K562 (cell line): Measurements from ENCODE around the gene GARRE1. TPM values are rescaled to one million over a fixed set of nuclear protein-coding genes. Genes with fewer than 3 reads are reported as not detected.

Source experiments
- ATAC-seq: fragments of 200-7000 bp; cut with Tn5 transposase; 3 replicates; pipeline ENCODE4 v1.9.1; 2020; ENCODE audit warnings: moderate library complexity
- BruUV-seq: library from RNA; stranded (reverse); fragments of 400-500 nt; replicated peaks from 2 replicates; lab custom pipeline; 2021; lab: Mats Ljungman, UMichigan
- CTCF ChIA-PET: fragments of 300-600 bp; formaldehyde crosslinking; extraction: SDS; loops from one replicate; lab custom pipeline; 2021; ENCODE audit warnings: low intra/inter-chr PET ratio; lab: Yijun Ruan, JAX
- POLR2A ChIA-PET: fragments of 300-600, 350-650 bp; sonication (Branson Sonifier 250); formaldehyde crosslinking; extraction: SDS; loops from one replicate; lab custom pipeline; 2021; ENCODE audit warnings: antibody characterized with exemption, inconsistent platforms; lab: Yijun Ruan, JAX
- DNase-seq, 4 experiments: peaks; one replicate each; pipeline versions ENCODE4 v3.0.0 to v3.0.0-alpha.2; 2011 to 2018; ENCODE audit warnings: low spot score in 3 of 4, mixed read lengths in 3 of 4; ENCODE audit errors: extremely low read depth in 1 of 4
- FAIRE-seq: peaks from 2 replicates; lab custom pipeline; 2011; peaks lifted over from hg19 to GRCh38; lab: Jason Lieb, UNC
- H2AFZ ChIP-seq: 2 replicates; pipeline ENCODE4 v1.6.0; 2011; ENCODE audit warnings: low read depth, low read length, control low read depth, inconsistent platforms
- H3K27ac ChIP-seq: fragments of 200-600 bp; 3 replicates; pipeline ENCODE4 v1.8.0; 2011; ENCODE audit warnings: low read depth, mild to moderate bottlenecking, control low read depth, inconsistent platforms, low read length, moderate library complexity, mixed read lengths; ENCODE audit errors: extremely low read depth
- H3K27me3 ChIP-seq, 2 experiments: fragments of 300-600 bp in 1 of 2; 2 replicates in 1 of 2; 3 replicates in 1 of 2; pipeline versions ENCODE4 v1.6.0 to v1.8.0; 2011; ENCODE audit warnings: inconsistent platforms in 2 of 2, low read length in 2 of 2, mild to moderate bottlenecking in 1 of 2, mixed read lengths in 1 of 2, moderate library complexity in 1 of 2; ENCODE audit not compliant: control insufficient read depth in 2 of 2, insufficient read depth in 2 of 2
- H3K36me3 ChIP-seq: fragments of 300-600 bp; 3 replicates; pipeline ENCODE4 v1.8.0; 2011; ENCODE audit warnings: mild to moderate bottlenecking, low read length, inconsistent platforms; ENCODE audit not compliant: control insufficient read depth, insufficient read depth
- H3K4me1 ChIP-seq, 2 experiments: fragments of 200-600 bp in 1 of 2; replicated peaks in 1 of 2; 2 replicates in 1 of 2; 3 replicates in 1 of 2; pipeline versions ENCODE4 v1.5.1 to v1.8.0; 2011; ENCODE audit warnings: inconsistent platforms in 2 of 2, low read length in 2 of 2, mild to moderate bottlenecking in 1 of 2, mixed read lengths in 1 of 2, moderate library complexity in 1 of 2; ENCODE audit not compliant: control insufficient read depth in 2 of 2, insufficient read depth in 2 of 2
- H3K4me2 ChIP-seq: 2 replicates; pipeline ENCODE4 v1.6.1; 2011; ENCODE audit warnings: low read length, control low read depth, inconsistent platforms, mixed read lengths; ENCODE audit not compliant: insufficient read depth
- H3K4me3 ChIP-seq: fragments of 200-600 bp; sonication (generic), shearing (Covaris generic); 2 replicates; pipeline ENCODE4 v1.5.1; 2016; ENCODE audit warnings: control low read depth, inconsistent platforms
- H3K79me2 ChIP-seq: fragments of 200-600 bp; 3 replicates; pipeline ENCODE4 v1.8.0; 2011; ENCODE audit warnings: low read length, inconsistent platforms; ENCODE audit not compliant: control insufficient read depth, insufficient read depth
- H3K9ac ChIP-seq, 2 experiments: 2 replicates each; pipeline versions ENCODE4 v1.6.0 to v1.6.1; 2011; ENCODE audit warnings: low read depth in 2 of 2, low read length in 2 of 2, control low read depth in 1 of 2, inconsistent platforms in 1 of 2, mild to moderate bottlenecking in 1 of 2, mixed read lengths in 1 of 2; ENCODE audit not compliant: insufficient read depth in 1 of 2
- H3K9me1 ChIP-seq: one replicate; pipeline ENCODE4 v1.6.0; 2011; ENCODE audit warnings: inconsistent platforms, mild to moderate bottlenecking, low read length, moderate library complexity; ENCODE audit not compliant: control insufficient read depth, insufficient read depth
- H3K9me3 ChIP-seq: replicated peaks from 2 replicates; pipeline ENCODE4 v1.5.1; 2011; ENCODE audit warnings: low read depth, low read length, inconsistent platforms; ENCODE audit not compliant: control insufficient read depth, insufficient read depth
- H4K20me1 ChIP-seq: replicated peaks from 2 replicates; pipeline ENCODE4 v1.6.1; 2011; ENCODE audit warnings: low read length, inconsistent platforms, mixed read lengths; ENCODE audit not compliant: control insufficient read depth, insufficient read depth
- FOSL1 ChIP-seq: fragments of 200-800 bp; sonication (Bioruptor generic); conservative IDR thresholded peaks from 2 replicates; pipeline ENCODE4 v1.6.1; 2016; ENCODE audit warnings: missing genetic modification characterization, missing compliant biosample characterization
- FOXK1 ChIP-seq: sonication (generic); formaldehyde crosslinking; IDR thresholded peaks from 2 replicates; pipeline ENCODE4 v1.8.0; 2022; ENCODE audit warnings: missing genetic modification reagents, mild to moderate bottlenecking, borderline replicate concordance
- KLF13 ChIP-seq: fragments of 450-650 bp; IDR thresholded peaks from 2 replicates; pipeline ENCODE4 v1.6.1; 2016; ENCODE audit warnings: missing genetic modification characterization, low read depth, mild to moderate bottlenecking, missing compliant biosample characterization, moderate library complexity, borderline replicate concordance
- MAFF ChIP-seq: IDR thresholded peaks from 2 replicates; pipeline ENCODE4 v1.6.1; 2012; ENCODE audit warnings: low read length, improper control_type of control experiment
- ZBTB1 ChIP-seq: sonication (generic); formaldehyde crosslinking; IDR thresholded peaks from 2 replicates; pipeline ENCODE4 v1.8.1; 2023; ENCODE audit warnings: missing genetic modification reagents, low read depth, mild to moderate bottlenecking, borderline replicate concordance
- ZC3H4 ChIP-seq: sonication (generic); formaldehyde crosslinking; IDR thresholded peaks from 2 replicates; pipeline ENCODE4 v1.9.0; 2021; ENCODE audit warnings: missing genetic modification reagents, borderline replicate concordance
- ZNF699 ChIP-seq: fragments of 250-450 bp; sonication (Bioruptor Pico); IDR thresholded peaks from 2 replicates; pipeline ENCODE4 v1.8.0; 2021; ENCODE audit warnings: mild to moderate bottlenecking, moderate library complexity; ENCODE audit not compliant: insufficient replicate concordance
- whole genome bisulfite sequencing: fragments of 100-300 bp; shearing (Covaris generic); methylation state at CpG from one replicate; pipeline ENCODE4 v1.1.6; 2016; ENCODE audit warnings: low coverage, mixed read lengths; ENCODE audit not compliant: insufficient coverage; ENCODE audit errors: missing lambda C conversion rate; 5-methylcytosine and 5-hydroxymethylcytosine counted together
- in situ Hi-C: fragments of 300-500 bp; cut with MboI; formaldehyde crosslinking; loops from 4 replicates; pipeline ENCODE4 v1.15.0; 2018; ENCODE audit warnings: inconsistent platforms, mixed read lengths
- intact Hi-C: fragments of 100-400 bp; cut with micrococcal nuclease; formaldehyde crosslinking; loops from 2 replicates; pipeline ENCODE4 v1.14.2; 2022
- polyA plus RNA-seq, 8 experiments: library from polyadenylated mRNA; depleted of rRNA in 4 of 8; stranded (reverse) in 5 of 8; unstranded in 3 of 8; fragments of >200 nt; fragmentation: Nextera tagmentation in 2 of 8; fragmentation: Illumina TruSeq in 1 of 8; extraction: Ambion mirVana in 2 of 8; extraction: Trizol in 1 of 8; gene quantifications; 2 replicates each; pipeline versions ENCODE4 v1.2.1 to v1.2.3, GENCODE V29; 2011 to 2014; ENCODE audit warnings: inconsistent platforms in 1 of 8, missing spikeins in 1 of 8
- total RNA-seq, 7 experiments: library from RNA; depleted of rRNA in 6 of 7; stranded (reverse); fragments of >200 nt in 6 of 7; fragmentation: Illumina TruSeq in 2 of 7; extraction: Trizol in 2 of 7; gene quantifications; 2 replicates each; pipeline versions ENCODE4 v1.2.1 to v1.2.3, GENCODE V29; 2011 to 2021; ENCODE audit warnings: low replicate concordance in 1 of 7
- TF ChIP-seq, protein P1 (sequence below): fragments of 150-350 bp; IDR thresholded peaks from 2 replicates; pipeline ENCODE4 v1.6.1; 2014; ENCODE audit warnings: low read depth, mild to moderate bottlenecking, low read length, borderline replicate concordance
- TF ChIP-seq, protein P2 (sequence below): sonication (generic); formaldehyde crosslinking; IDR thresholded peaks from 2 replicates; pipeline ENCODE4 v1.8.1; 2023; ENCODE audit warnings: missing genetic modification reagents, mild to moderate bottlenecking, borderline replicate concordance

The GARRE1 gene
- total and polyA plus RNA-seq, 9 of the 15 experiments (the other 6 are each of a cell fraction or from before 2014, with no cell fraction given): 1.6 to 12.8 (median 7.5) TPM

DNA sequence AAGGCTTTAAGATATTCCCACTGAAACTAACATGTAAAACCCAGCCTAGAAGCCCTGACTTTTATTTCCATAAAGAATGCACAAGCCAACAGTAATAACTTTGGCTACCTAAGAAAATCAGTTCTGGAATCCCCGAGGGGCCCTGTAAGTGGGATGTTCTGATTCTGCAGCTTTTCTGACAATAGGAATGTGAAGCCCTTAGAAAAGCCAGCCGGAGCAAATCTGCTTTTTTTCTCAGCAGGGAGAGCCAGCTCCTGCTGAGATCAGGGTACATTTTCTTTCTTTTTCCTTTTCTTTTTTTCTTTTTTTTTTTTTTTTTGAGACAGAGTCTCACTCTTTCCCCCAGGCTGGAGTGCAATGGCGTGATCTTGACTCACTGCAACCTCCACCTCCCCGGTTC, 8.0 kb upstream of the GARRE1 start:
- CTCF ChIA-PET: no interaction called here
- DNase-seq (no peak), FAIRE-seq (no peak), ATAC-seq (no peak)
- H3K9me3 ChIP-seq: no peaks in the 10 kb centered on the region
- H3K4me1 ChIP-seq: peaks cover 5 to 12% of the 10 kb centered on the region in 2 experiments; a peak in 3 of 5 replicates
- no TSS peak for BruUV-seq
- intact Hi-C loops (no loop called here), in situ Hi-C loops (no loop called here)
- 24% methylated on average over 4 of the region's 4 CpGs for WGBS
- no peak overlapping the region for H3K9ac ChIP-seq
- no peaks in the 10 kb centered on the region; the same call in 1 of the 2 replicates for H4K20me1 ChIP-seq
- H3K27me3 ChIP-seq: no peaks in the 10 kb centered on the region
- H3K36me3 ChIP-seq: no peaks in the 10 kb centered on the region
- H3K27ac ChIP-seq: no peak overlapping the region
- no peaks in the 10 kb centered on the region for H3K79me2 ChIP-seq
- POLR2A ChIA-PET: no interaction called here
- H3K9me1 ChIP-seq: no peaks in the 10 kb centered on the region
- no peak overlapping the region for H2AFZ ChIP-seq
- H3K4me2 ChIP-seq: no peak overlapping the region
- no peak overlapping the region for H3K4me3 ChIP-seq
- no peak for TF ChIP-seq ZBTB1 (CRISPR knock-in tag)
- TF ChIP-seq ZC3H4 (CRISPR knock-in tag): no peak
- no peak for TF ChIP-seq FOSL1 (tag)
- no peak for TF ChIP-seq KLF13 (tag)
- TF ChIP-seq FOXK1: no peak
- TF ChIP-seq, protein P1, sequence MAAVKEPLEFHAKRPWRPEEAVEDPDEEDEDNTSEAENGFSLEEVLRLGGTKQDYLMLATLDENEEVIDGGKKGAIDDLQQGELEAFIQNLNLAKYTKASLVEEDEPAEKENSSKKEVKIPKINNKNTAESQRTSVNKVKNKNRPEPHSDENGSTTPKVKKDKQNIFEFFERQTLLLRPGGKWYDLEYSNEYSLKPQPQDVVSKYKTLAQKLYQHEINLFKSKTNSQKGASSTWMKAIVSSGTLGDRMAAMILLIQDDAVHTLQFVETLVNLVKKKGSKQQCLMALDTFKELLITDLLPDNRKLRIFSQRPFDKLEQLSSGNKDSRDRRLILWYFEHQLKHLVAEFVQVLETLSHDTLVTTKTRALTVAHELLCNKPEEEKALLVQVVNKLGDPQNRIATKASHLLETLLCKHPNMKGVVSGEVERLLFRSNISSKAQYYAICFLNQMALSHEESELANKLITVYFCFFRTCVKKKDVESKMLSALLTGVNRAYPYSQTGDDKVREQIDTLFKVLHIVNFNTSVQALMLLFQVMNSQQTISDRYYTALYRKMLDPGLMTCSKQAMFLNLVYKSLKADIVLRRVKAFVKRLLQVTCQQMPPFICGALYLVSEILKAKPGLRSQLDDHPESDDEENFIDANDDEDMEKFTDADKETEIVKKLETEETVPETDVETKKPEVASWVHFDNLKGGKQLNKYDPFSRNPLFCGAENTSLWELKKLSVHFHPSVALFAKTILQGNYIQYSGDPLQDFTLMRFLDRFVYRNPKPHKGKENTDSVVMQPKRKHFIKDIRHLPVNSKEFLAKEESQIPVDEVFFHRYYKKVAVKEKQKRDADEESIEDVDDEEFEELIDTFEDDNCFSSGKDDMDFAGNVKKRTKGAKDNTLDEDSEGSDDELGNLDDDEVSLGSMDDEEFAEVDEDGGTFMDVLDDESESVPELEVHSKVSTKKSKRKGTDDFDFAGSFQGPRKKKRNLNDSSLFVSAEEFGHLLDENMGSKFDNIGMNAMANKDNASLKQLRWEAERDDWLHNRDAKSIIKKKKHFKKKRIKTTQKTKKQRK: no peak
- TF ChIP-seq ZNF699: no peak
- TF ChIP-seq, protein P2, sequence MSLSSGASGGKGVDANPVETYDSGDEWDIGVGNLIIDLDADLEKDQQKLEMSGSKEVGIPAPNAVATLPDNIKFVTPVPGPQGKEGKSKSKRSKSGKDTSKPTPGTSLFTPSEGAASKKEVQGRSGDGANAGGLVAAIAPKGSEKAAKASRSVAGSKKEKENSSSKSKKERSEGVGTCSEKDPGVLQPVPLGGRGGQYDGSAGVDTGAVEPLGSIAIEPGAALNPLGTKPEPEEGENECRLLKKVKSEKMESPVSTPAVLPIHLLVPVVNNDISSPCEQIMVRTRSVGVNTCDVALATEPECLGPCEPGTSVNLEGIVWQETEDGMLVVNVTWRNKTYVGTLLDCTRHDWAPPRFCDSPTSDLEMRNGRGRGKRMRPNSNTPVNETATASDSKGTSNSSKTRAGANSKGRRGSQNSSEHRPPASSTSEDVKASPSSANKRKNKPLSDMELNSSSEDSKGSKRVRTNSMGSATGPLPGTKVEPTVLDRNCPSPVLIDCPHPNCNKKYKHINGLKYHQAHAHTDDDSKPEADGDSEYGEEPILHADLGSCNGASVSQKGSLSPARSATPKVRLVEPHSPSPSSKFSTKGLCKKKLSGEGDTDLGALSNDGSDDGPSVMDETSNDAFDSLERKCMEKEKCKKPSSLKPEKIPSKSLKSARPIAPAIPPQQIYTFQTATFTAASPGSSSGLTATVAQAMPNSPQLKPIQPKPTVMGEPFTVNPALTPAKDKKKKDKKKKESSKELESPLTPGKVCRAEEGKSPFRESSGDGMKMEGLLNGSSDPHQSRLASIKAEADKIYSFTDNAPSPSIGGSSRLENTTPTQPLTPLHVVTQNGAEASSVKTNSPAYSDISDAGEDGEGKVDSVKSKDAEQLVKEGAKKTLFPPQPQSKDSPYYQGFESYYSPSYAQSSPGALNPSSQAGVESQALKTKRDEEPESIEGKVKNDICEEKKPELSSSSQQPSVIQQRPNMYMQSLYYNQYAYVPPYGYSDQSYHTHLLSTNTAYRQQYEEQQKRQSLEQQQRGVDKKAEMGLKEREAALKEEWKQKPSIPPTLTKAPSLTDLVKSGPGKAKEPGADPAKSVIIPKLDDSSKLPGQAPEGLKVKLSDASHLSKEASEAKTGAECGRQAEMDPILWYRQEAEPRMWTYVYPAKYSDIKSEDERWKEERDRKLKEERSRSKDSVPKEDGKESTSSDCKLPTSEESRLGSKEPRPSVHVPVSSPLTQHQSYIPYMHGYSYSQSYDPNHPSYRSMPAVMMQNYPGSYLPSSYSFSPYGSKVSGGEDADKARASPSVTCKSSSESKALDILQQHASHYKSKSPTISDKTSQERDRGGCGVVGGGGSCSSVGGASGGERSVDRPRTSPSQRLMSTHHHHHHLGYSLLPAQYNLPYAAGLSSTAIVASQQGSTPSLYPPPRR (CRISPR knock-in tag): no peak
- TF ChIP-seq MAFF: no peak
